GM12875 (cell line): ENCODE measurements around the gene PADI2.

Experiments used
- H3K4me3 ChIP-seq: one replicate; pipeline ENCODE4 v1.5.1; 2011; ENCODE audit warnings: low read depth, low read length, control low read depth
- CTCF ChIP-seq: IDR thresholded peaks from 2 replicates; pipeline ENCODE4 v1.5.1; 2011; ENCODE audit warnings: low read depth, mild to moderate bottlenecking, control low read depth, inconsistent platforms, low read length, moderate library complexity, borderline replicate concordance; ENCODE audit not compliant: insufficient read depth

The PADI2 gene

DNA sequence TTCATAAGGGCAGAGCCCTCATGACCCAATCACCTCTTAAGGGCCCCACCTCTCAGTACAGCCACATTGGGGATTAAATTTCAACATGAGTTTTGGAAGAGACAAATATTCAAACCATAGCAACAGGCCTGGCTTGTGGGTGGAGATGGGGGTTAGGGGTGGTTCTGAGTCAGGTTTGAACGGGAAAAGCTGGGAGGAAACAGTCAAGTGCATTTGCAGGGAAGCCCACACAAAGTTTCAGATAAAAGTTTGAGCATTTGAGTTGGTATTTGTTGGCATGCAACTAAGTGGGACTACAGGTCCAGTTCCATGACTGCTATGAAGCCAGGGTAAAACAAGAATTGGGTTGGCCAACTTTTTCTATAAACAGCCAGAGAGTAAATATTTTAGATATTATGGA lies 21.0 kb upstream of the PADI2 start:
- no peak overlapping the region for H3K4me3 ChIP-seq
- no peak for TF ChIP-seq CTCF

- no peak for TF ChIP-seq CTCF
- H3K4me3 ChIP-seq = no peak overlapping the region
These were observed 20.4 kb upstream of the PADI2 start for GRCh38 chr1:17139637-17140036.

DNA sequence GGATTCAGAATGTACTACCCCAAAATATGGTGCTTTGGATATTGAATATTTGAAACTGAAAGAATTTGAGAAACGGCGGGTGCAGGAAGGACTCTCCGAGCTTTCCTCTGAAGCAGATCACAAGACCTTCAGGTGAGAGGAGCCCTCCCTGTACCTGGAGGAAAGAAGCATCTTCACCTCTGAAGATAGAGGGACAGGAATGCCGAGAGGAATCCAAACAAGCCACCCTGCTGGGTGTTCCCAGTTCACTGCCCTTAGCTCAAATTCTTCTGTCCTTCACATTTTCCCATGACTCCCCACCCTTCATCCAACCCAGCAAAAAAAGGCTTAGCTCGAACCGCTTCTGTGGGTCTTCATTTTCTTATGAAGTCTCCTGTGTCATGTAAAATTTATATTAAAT lies 18.2 kb upstream of the PADI2 start:
- H3K4me3 ChIP-seq = no peak overlapping the region

DNA sequence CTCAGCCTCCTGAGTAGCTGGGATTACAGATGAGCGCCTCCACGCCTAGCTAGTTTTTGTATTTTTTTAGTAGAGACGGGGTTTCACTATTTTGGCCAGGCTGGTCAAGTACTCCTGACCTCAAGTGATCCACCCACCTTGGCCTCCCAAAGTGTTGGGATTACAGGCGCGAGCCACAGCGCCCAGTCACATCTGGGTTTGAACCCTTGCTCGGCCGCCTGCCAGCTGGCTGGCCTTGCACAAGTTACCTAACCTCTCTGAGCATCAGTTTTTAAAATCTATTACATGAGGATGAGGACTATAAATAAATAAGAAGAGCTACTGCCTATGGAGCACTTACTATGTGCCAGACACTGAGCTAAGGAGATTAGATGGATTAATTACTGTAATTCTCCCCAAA lies 17.7 kb upstream of the PADI2 start:
- no peak for TF ChIP-seq CTCF
- no peak overlapping the region for H3K4me3 ChIP-seq

More for the DNA sequence above, 18.2 kb upstream of the PADI2 start:
- TF ChIP-seq CTCF = no peak

DNA sequence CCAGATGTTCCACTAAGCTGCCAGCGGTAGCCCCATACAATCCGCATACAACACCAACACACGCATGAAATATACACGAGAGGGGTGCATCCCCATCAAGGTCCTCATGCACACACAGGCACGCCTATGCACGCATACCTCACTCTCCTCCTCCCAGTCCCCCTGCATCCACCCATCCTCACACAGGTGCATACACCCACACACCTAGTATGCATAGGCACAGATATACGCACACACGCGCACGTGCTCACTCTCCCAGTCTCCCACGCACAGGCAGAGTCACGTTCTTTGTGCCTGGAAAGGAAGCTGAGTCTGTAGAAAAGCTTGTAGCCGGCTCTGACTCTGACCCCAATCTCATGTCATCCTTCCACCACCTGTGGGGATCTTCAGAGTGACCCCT lies 16.9 kb upstream of the PADI2 start:
- no peak overlapping the region for H3K4me3 ChIP-seq
- no peak for TF ChIP-seq CTCF

- no peak for TF ChIP-seq CTCF
- H3K4me3 ChIP-seq = no peak overlapping the region
These were observed 16.3 kb upstream of the PADI2 start for GRCh38 chr1:17135530-17135929.

DNA sequence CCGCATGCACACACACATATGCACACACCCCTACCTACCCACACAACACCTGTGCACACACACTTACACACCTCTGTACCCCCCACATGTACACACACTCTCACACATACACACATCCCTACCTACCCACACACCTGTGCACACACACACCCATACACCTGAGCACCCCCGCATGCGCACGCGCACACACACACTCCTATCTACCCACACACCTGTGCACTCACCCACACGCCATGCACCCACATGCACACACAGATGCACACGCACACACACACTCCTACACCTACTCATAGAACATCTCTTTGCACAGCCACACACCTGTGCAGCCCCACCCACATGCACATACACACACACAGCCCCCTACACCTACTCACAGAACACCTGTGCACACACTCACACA lies 15.5 kb upstream of the PADI2 start:
- H3K4me3 ChIP-seq = no peak overlapping the region
- TF ChIP-seq CTCF = no peak
